Thoracic aorta (tissue), 2 donors: ENCODE measurements around the gene SHISAL1. TPM values are rescaled to one million over a fixed set of nuclear protein-coding genes. Genes with fewer than 3 reads are reported as not detected.

Source experiments
- ATAC-seq: fragments of 150-250 bp; one replicate; pipeline ENCODE4 v1.8.0; 2017; ENCODE audit warnings: low read depth; ENCODE audit not compliant: insufficient number of reproducible peaks, low FRiP score
- DNase-seq: peaks from one replicate; pipeline ENCODE4 v3.0.0-alpha.2; 2020; ENCODE audit warnings: low spot score
- H3K27ac ChIP-seq, 2 donors: fragments of 200-600 bp; sonication (generic); 1 replicate in 1 of 2; 2 replicates in 1 of 2; pipeline ENCODE4 v1.5.1; 2016; ENCODE audit warnings: mild to moderate bottlenecking in 2 of 2, moderate library complexity in 2 of 2
- H3K27me3 ChIP-seq: fragments of 200-600 bp; sonication (generic); replicated peaks from 2 replicates; pipeline ENCODE4 v1.6.0; 2016; ENCODE audit warnings: mild to moderate bottlenecking; ENCODE audit not compliant: insufficient read depth
- H3K36me3 ChIP-seq: fragments of 200-600 bp; sonication (generic); one replicate; pipeline ENCODE4 v1.5.1; 2016
- H3K4me1 ChIP-seq, 2 donors: fragments of 200-600 bp; sonication (generic); 1 replicate in 1 of 2; 2 replicates in 1 of 2; pipeline versions ENCODE4 v1.5.1 to v1.6.0; 2016; ENCODE audit warnings: low read depth in 2 of 2, mild to moderate bottlenecking in 1 of 2; ENCODE audit not compliant: control insufficient read depth in 1 of 2
- H3K4me3 ChIP-seq: fragments of 200-600 bp; sonication (generic); 2 replicates; pipeline ENCODE4 v1.5.1; 2016; ENCODE audit warnings: mild to moderate bottlenecking
- H3K9me3 ChIP-seq: fragments of 200-600 bp; sonication (generic); 2 replicates; pipeline ENCODE4 v1.5.1; 2016
- CTCF ChIP-seq: fragments of 200-600 bp; sonication (generic); IDR thresholded peaks from one replicate; pipeline ENCODE4 v1.5.1; 2019; ENCODE audit warnings: antibody characterized with exemption
- total RNA-seq, 2 donors: library from RNA; depleted of rRNA; stranded (reverse); fragments of >200 nt; gene quantifications; one replicate each; pipeline versions ENCODE4 v1.1.0 to v1.2.3, GENCODE V29; 2016

Gene SHISAL1
- total RNA-seq, 2 donors from 2014 or later = 0.81 to 3.4 TPM

DNA sequence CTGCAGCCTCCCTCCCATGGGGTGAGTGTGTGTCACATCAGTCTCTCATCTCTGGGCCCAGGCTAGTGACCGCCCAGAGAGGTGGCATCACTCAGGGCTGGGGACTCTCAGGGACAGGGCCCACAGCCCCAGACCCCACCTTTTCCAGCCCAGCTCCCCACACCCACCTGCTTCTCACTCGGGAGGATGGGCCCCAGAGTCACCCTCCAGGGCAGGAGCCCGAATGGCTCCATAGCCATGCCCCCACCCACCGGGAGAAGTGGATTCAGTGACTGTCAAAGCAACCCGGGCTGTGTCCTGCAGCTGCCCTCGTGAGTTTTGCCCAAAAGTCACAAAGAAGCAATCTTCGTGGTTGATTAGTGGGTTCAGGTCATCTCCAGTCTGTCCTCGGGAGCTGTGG is 106.1 kb downstream of the SHISAL1 start:
- Histone ChIP-seq H3K9me3 (peaks cover 5% of the 10 kb centered on the region), H3K4me3 (no peak overlapping the region), H3K4me1 (peaks cover 5 to 24% of the 10 kb centered on the region in 2 donors), H3K36me3 (no peaks in the 10 kb centered on the region), H3K27me3 (no peaks in the 10 kb centered on the region), H3K27ac (no peak overlapping the region)
- ATAC-seq (no peak), DNase-seq (no peak)
- no peak for TF ChIP-seq CTCF

DNA sequence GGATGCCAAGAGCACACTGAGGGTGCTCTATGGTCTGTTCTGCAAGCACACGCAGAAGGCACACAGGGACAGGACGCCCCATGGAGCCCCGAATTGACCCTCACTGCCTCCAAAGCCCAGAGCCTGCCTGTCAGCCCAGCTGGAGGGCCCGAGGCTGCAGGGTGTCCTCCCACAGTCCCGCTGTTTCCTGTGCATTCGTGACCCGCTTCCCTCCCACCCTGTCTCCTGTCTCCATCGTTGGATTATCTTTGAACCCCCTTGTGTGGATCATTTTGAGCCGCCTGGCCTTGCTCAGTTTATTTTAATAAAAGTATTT is 106.5 kb downstream of the SHISAL1 start:
- Histone ChIP-seq H3K36me3 (no peaks in the 10 kb centered on the region), H3K4me3 (no peak overlapping the region), H3K27me3 (no peaks in the 10 kb centered on the region), H3K4me1 (peaks cover 3 to 24% of the 10 kb centered on the region in 2 donors), H3K9me3 (peaks cover 5% of the 10 kb centered on the region), H3K27ac (no peak overlapping the region)
- no peak for TF ChIP-seq CTCF
- ATAC-seq (no peak), DNase-seq (no peak)

DNA sequence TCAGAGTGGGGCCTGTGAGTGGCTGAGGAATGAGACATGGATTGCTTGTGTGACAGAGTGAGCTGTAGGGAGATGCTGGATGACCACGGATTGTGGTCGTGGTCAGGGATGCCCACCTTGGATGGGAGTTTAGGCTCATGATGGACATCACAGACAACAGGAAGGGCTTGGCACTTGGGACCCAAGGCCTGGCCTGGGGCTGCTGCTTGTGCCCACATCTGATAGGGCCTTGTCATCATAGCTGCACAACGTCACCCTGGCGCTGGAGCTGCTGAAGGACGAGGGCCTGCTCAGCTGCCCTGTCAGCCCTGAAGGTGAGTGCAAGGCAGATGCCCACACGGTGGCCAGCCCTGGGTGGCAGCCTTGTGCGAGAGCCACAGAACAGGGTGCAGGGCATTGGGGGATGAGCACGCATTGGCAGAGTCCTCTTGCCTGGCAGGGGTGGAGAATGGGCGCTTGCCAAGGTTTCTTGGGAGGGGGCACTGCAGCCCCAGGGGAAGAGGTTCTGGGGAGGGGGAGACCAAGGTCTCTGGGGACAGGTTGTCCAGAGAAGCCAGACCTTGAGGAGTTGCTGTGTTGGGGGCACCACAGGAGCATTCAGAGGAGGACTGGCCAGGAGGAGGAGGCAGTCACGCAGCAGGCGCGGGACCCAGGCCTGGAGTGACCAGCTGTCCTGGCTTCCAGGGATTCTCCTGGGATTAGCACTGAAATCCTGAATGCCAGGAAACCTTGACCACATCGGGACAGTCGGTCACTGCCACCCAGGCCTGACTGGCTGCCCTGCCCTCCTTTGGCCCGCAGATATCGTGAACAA is 107.0 kb downstream of the SHISAL1 start:
- Histone ChIP-seq H3K27me3 (no peaks in the 10 kb centered on the region), H3K27ac (no peak overlapping the region), H3K4me3 (no peak overlapping the region), H3K4me1 (peaks cover 3 to 20% of the 10 kb centered on the region in 2 donors), H3K9me3 (peaks cover 5% of the 10 kb centered on the region), H3K36me3 (no peaks in the 10 kb centered on the region)
- DNase-seq (no peak), ATAC-seq (no peak)
- TF ChIP-seq CTCF = no peak

DNA sequence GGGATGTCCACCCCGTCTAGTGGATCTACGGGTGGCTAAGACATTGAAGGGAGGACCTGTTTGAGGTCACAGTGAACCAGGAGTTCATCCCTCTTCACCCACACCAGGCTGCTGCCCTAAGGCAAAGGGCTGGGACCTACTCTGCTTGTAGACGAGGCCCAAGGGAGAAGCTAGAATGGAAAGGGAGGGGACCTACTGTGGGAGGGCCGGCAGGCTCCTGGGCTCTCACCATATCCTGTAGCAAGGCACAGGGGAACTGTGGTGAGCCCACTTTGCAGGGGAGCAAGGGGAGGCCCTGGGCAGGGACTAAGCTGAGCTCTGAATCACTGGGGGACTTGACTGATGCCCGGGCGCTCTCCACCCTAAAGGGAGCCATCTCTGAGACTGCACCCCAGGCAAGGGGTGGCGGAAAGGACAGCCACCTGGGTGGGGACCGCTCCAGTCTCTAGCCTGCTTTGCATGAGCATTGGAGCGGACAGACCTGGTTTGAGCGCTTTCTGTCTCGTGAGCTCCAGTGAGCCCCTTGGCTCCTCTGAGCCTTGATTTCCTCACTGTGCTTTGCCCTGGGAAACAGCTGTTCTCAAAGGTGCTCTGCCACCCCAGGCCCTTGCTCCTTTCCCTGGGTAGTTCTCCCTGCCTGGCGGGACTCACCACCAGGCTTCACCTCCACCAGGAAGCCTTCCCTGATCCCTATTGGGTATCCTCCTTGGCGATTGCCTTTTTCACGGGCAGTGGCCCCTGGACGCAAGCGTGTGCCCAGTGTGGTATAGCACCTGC is 107.8 kb downstream of the SHISAL1 start:
- Histone ChIP-seq H3K4me1 (peaks cover 3 to 17% of the 10 kb centered on the region in 2 donors), H3K27me3 (no peaks in the 10 kb centered on the region), H3K4me3 (no peak overlapping the region), H3K9me3 (peaks cover 4% of the 10 kb centered on the region), H3K36me3 (no peaks in the 10 kb centered on the region), H3K27ac (no peak overlapping the region)
- ATAC-seq (no peak), DNase-seq (no peak)
- TF ChIP-seq CTCF = no peak

DNA sequence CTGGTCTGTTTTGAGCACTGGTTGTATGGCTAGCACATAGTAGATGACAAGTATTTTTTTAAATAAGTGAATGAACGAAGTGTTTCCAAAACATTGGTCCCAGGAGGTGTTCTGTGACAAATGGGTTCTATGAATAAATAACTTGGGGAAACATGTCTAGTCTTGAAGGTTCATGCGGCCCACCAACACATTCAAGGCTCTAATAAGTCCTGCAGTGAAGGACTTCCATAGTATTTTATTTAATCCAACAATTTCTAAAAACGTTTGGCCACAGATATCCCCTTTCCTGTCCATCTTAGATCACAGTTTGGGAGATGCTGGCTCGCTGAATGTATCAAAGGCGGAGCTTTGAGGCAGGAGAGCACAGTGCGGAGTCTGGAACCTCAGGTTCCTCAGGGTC is 109.5 kb downstream of the SHISAL1 start:
- Histone ChIP-seq H3K4me3 (no peak overlapping the region), H3K27me3 (no peaks in the 10 kb centered on the region), H3K36me3 (no peaks in the 10 kb centered on the region), H3K4me1 (peaks cover 3 to 17% of the 10 kb centered on the region in 2 donors), H3K27ac (no peak overlapping the region), H3K9me3 (no peaks in the 10 kb centered on the region)
- DNase-seq (no peak), ATAC-seq (no peak)
- TF ChIP-seq CTCF = no peak
